Measurements from ENCODE around the gene ETS2. TPM values are rescaled to one million over a fixed set of nuclear protein-coding genes. Genes with fewer than 3 reads are reported as not detected.

Gene ETS2
- total and polyA plus RNA-seq, 2 of the 4 experiments (the other 2 are of a cell fraction) = 21.3 to 21.7 TPM

DNA sequence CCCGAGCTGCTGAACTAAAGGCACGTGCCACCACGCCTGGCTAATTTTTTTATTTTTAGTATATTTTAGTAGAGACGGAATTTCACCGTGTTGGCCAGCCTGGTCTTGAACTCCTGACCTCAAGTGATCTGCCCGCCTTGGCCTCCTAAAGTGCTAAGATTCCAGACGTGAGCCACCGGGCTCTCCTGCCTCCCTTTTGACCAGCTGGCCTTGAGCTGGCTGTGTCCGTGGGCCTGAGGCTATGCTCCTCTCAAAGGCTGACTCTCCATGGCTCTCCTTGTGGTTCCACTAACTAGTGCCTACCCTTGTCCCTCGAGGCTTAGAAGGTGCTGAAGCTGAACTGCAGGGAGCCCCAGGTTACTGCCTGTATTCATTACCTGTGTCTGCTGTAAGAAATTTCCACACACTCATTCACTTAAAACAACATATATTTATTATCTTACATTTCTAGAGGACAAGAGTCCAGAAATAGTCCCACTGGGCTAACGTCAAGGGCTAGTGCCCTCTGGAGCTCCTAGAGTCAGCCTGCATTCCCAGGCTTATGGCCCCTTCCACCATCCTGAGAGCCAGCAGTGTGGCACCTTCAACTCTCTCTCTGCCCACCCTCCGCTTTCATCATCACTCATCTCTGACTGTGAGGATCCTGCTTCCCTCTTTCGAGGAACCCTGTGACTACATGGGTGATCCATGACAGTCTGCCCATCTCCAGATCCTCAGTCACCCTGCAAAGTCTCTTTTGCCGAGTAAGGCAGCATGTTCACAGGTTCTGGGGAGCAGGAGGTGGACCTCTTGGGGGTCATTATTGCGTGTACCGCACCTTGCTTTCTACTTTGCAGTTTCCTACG, 34.9 kb downstream of the ETS2 start (continued):
- no peak for TF ChIP-seq CEBPB (IDR thresholded peaks at IDR 0.05; ENCODE audit: low read depth, low read length)

- Histone ChIP-seq H2BK120ac (ENCODE audit: low read depth, low read length) (peak overlapping the region; percentile 56; the same call in 1 of the 2 replicates), H4K91ac (ENCODE audit: insufficient read depth, low read depth, low read length) (peak overlapping the region; percentile 31; the same call in 1 of the 2 replicates), H3K4me3 (ENCODE audit: insufficient read depth, low read depth, low read length) (no peak overlapping the region), H3K9ac (ENCODE audit: low read depth, low read length) (no peak overlapping the region), H3K4me2 (ENCODE audit: low read depth, low read length) (no peak overlapping the region), H3K23ac (ENCODE audit: low read depth, low read length) (no peak overlapping the region), H3K27ac (ENCODE audit: insufficient read depth, low read length) (no peak overlapping the region), H4K20me1 (ENCODE audit: insufficient read depth, low read length) (no peaks in the 10 kb centered on the region), H3K18ac (ENCODE audit: low read depth, low read length) (peak overlapping the region; percentile 2; the same call in 1 of the 2 replicates), H3K4ac (ENCODE audit: low read depth, low read length) (no peak overlapping the region; the same call in 1 of the 2 replicates), H3K56ac (ENCODE audit: extremely low read depth, insufficient read depth, low read length) (no peak overlapping the region), H3K9me3 (ENCODE audit: control insufficient read depth, insufficient read depth, low read length) (peaks cover 2% of the 10 kb centered on the region), H3K4me1 (ENCODE audit: control insufficient read depth, insufficient read depth, low read length) (peaks cover 22% of the 10 kb centered on the region), H4K8ac (ENCODE audit: low read depth in 2 of 2, low read length in 2 of 2) (no peak overlapping the region), H2BK15ac (ENCODE audit: low read depth, low read length) (peak overlapping the region; percentile 47; the same call in 2 of the 3 replicates), H3K27me3 (ENCODE audit: control insufficient read depth, insufficient read depth, low read length) (no peaks in the 10 kb centered on the region), H3K79me1 (ENCODE audit: low read depth in 1 of 2, low read length in 2 of 2) (no peaks in the 10 kb centered on the region), H2AFZ (replicated peaks; ENCODE audit: low read length, poor library complexity) (no peak overlapping the region), H3K9me1 (ENCODE audit: insufficient read depth, low read length) (peaks cover 20% of the 10 kb centered on the region), H2BK20ac (ENCODE audit: low read depth, low read length) (peak overlapping the region; percentile 99), H3K36me3 (ENCODE audit: control insufficient read depth, insufficient read depth, low read length) (no peaks in the 10 kb centered on the region), H2BK5ac (ENCODE audit: low read depth, low read length, poor library complexity, severe bottlenecking) (no peak overlapping the region), H2AK5ac (ENCODE audit: low read depth, low read length) (peak overlapping the region; percentile 74), H2AK9ac (replicated peaks; ENCODE audit: low read depth, low read length, poor library complexity) (no peak overlapping the region), H3K14ac (replicated peaks; ENCODE audit: low read depth, low read length) (0 out of 2 replicates have a peak overlapping the region, but pooled peaks have one; percentile 24), H4K5ac (ENCODE audit: low read depth, low read length) (no peak overlapping the region)
- ChIA-PET POLR2A (ENCODE audit: unreplicated experiment) (no interaction called here), CTCF (no interaction called here)
- ATAC-seq (ENCODE audit: low read depth) = no peak
- TF ChIP-seq FOS (IDR thresholded peaks at IDR 0.05; ENCODE audit: low read depth, low read length) (no peak), RFX5 (IDR thresholded peaks at IDR 0.05; ENCODE audit: low read depth, low read length) (no peak), CHD1 (IDR thresholded peaks at IDR 0.05; ENCODE audit: low read depth, low read length) (no peak), MXI1 (IDR thresholded peaks at IDR 0.05; ENCODE audit: borderline replicate concordance, low read depth, low read length) (no peak)
- dilution Hi-C loops (cut with HindIII; ENCODE audit: low sequenced_read_pairs, unreplicated experiment) (no loop called here), in situ Hi-C loops (cut with MboI; ENCODE audit: low sequenced_read_pairs) (no loop called here), intact Hi-C loops (cut with micrococcal nuclease) (no loop called here)
- no TSS peak for BruUV-seq (replicated peaks)
- no CpG with 5 or more reads among the region's 2 CpGs for WGBS, 2 experiments (ENCODE audit: extremely low coverage in 2 of 2, insufficient read length in 1 of 2)
- no peak for DNase-seq
Observed at GRCh38 chr21:38841472-38841871, 35.7 kb downstream of the ETS2 start.

Data from IMR-90 (cell line).